K562 treated with DMSO at 1 percent for 24 hours (cell line): ENCODE measurements around the gene CUL1. TPM values are rescaled to one million over a fixed set of nuclear protein-coding genes. Genes with fewer than 3 reads are reported as not detected.

Experiments
- total RNA-seq: library from RNA; unstranded; fragments of 300-600 nt; gene quantifications from 2 replicates; pipeline ENCODE4 v1.2.3, GENCODE V29; 2022; ENCODE audit warnings: low read depth; ENCODE audit not compliant: insufficient read depth

The CUL1 gene
- 59.1 and 62.3 TPM in 2 replicates for total RNA-seq

GRCh38 chr7:148698397-148699023 is at the start of gene CUL1:
CUL1 (plus strand) TSS chr7:148698903; CDS start chr7:148730123, 31,220 bp downstream.

Other genes starting within 250 kb of the CUL1 start
- gene C7orf33, start 108.1 kb upstream of the CUL1 start, total RNA-seq: not detected in 2 replicates
- gene EZH2, start 185.4 kb downstream of the CUL1 start, total RNA-seq: 64.2 and 74.4 TPM in 2 replicates